Endothelial cell (in vitro differentiated cells): Measurements from ENCODE around the gene GPR157. TPM values are rescaled to one million over a fixed set of nuclear protein-coding genes. Genes with fewer than 3 reads are reported as not detected.

Experiments
- DNase-seq: peaks from one replicate; pipeline ENCODE4 v3.0.0; 2021; ENCODE audit warnings: low spot score
- H3K27ac Mint-ChIP-seq: one replicate; pipeline ENCODE4 v1.8.0; 2021; ENCODE audit warnings: mixed read lengths, inconsistent platforms; ENCODE audit not compliant: unreplicated experiment
- H3K27me3 Mint-ChIP-seq: one replicate; pipeline ENCODE4 v1.8.0; 2021; ENCODE audit warnings: mild to moderate bottlenecking, moderate library complexity, mixed read lengths, inconsistent platforms; ENCODE audit not compliant: unreplicated experiment
- H3K36me3 Mint-ChIP-seq: one replicate; pipeline ENCODE4 v1.8.0; 2021; ENCODE audit warnings: mild to moderate bottlenecking, low read depth, mixed read lengths, inconsistent platforms; ENCODE audit not compliant: unreplicated experiment
- H3K4me1 Mint-ChIP-seq: one replicate; pipeline ENCODE4 v1.8.0; 2021; ENCODE audit warnings: mild to moderate bottlenecking, mixed read lengths, inconsistent platforms; ENCODE audit not compliant: unreplicated experiment
- H3K4me3 Mint-ChIP-seq: one replicate; pipeline ENCODE4 v1.8.0; 2021; ENCODE audit warnings: mild to moderate bottlenecking, mixed read lengths, inconsistent platforms; ENCODE audit not compliant: unreplicated experiment
- H3K9me3 Mint-ChIP-seq: one replicate; pipeline ENCODE4 v1.8.0; 2021; ENCODE audit warnings: mixed read lengths, inconsistent platforms; ENCODE audit not compliant: unreplicated experiment
- total RNA-seq: library from RNA; stranded (reverse); fragmentation: NEBNext Ultra II Directional; extraction: Animal tissue kit (Norgen Biotek cat#: 25700); gene quantifications from one replicate; pipeline ENCODE4 v1.2.1, GENCODE V29; 2021; ENCODE audit not compliant: unreplicated experiment
- TF ChIP-seq, protein P1 (sequence below): fragments of 200-600 bp; sonication (generic); IDR thresholded peaks from one replicate; pipeline ENCODE4 v1.5.0; 2021; ENCODE audit warnings: antibody characterized with exemption; ENCODE audit not compliant: unreplicated experiment

The GPR157 gene
- total RNA-seq, 1 donor from 2014 or later: 2.8 TPM

DNA sequence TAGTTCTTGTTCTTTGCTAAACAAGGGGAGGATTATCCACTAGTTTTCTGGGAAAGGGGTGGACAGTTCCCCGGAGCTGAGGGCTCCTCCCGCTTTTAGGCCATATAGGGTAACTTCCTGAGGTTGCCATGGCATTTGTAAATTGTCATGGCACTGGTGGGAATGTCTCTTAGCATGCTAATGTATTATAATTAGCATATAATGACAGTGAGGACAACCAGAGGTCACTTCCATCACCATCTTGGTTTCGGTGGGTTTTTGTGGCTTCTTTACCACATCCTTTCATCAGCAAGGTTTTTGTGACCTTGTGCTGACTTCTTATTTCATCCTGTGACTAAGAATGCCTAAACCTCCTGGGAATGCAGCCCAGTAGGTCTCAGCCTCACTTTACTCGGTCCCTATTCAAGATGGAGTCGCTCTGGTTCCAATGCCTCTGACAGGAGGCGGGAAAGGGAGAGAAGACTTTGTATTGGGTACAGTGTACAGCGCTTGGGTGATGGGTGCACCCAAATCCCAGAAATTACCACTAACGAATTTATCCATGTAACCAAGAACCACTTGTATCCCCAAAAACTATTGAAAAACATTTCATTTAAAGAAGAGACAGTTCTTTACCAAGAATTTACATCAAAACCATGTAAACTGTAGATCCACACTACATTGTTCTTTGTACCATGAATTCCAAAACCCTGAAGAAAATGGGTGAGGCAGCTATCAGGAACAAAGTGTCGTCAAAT lies 50.7 kb downstream of the GPR157 start:
- no peak for DNase-seq
- TF ChIP-seq, protein P1, sequence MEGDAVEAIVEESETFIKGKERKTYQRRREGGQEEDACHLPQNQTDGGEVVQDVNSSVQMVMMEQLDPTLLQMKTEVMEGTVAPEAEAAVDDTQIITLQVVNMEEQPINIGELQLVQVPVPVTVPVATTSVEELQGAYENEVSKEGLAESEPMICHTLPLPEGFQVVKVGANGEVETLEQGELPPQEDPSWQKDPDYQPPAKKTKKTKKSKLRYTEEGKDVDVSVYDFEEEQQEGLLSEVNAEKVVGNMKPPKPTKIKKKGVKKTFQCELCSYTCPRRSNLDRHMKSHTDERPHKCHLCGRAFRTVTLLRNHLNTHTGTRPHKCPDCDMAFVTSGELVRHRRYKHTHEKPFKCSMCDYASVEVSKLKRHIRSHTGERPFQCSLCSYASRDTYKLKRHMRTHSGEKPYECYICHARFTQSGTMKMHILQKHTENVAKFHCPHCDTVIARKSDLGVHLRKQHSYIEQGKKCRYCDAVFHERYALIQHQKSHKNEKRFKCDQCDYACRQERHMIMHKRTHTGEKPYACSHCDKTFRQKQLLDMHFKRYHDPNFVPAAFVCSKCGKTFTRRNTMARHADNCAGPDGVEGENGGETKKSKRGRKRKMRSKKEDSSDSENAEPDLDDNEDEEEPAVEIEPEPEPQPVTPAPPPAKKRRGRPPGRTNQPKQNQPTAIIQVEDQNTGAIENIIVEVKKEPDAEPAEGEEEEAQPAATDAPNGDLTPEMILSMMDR: no peak
- Mint-ChIP-seq H3K9me3 (no peaks in the 10 kb centered on the region), H3K4me1 (peaks cover 14% of the 10 kb centered on the region), H3K36me3 (no peaks in the 10 kb centered on the region), H3K27me3 (no peaks in the 10 kb centered on the region), H3K27ac (no peak overlapping the region), H3K4me3 (no peak overlapping the region)

DNA sequence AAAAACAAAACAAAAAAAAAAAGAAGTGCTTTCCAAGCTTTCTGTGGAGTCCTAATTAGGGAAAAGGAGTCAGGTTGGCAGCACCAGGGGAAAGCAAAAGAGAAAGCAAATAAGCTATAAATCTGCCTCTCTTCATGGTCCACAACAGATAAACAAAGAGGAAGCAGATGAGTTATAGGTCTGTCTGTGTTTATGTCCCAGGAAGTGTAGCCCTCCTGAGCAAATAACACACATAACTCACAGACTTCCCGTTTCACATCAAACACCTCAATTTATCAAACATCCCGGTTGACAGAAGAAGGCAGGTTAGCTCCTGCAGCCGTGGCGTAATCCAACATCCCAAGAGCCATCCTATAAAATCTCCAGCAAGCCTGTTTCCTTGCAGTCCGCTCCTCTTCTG lies 53.9 kb downstream of the GPR157 start:
- TF ChIP-seq, protein P1: no peak
- Mint-ChIP-seq H3K27ac (no peak overlapping the region), H3K27me3 (no peaks in the 10 kb centered on the region), H3K4me1 (peaks cover 5% of the 10 kb centered on the region), H3K36me3 (no peaks in the 10 kb centered on the region), H3K4me3 (no peak overlapping the region), H3K9me3 (no peaks in the 10 kb centered on the region)
- no peak for DNase-seq

DNA sequence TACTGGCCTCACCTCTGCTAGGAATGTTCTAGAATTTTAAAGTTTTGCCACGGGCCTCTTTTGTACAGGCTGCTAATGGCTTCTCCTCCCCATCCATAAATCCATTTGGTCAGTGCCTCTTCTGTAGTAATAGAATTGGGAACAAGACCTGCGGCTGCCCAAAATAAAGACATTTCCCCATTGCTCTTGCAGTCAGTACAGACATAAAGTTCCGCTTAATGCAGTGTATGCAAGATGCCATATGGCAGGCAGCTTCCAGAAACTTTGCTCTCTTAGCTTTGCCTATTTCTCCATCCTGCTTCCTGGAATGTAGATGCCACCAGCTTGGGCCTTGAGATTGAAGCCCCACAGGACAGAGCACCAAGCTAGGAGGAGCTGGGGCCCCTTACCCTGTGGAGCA lies 55.8 kb downstream of the GPR157 start:
- no peaks in the 10 kb centered on the region for H3K27me3 Mint-ChIP-seq
- H3K27ac Mint-ChIP-seq: no peak overlapping the region
- H3K4me3 Mint-ChIP-seq: no peak overlapping the region
- DNase-seq: no peak
- H3K4me1 Mint-ChIP-seq: peaks cover 5% of the 10 kb centered on the region
- H3K9me3 Mint-ChIP-seq: no peaks in the 10 kb centered on the region
- no peaks in the 10 kb centered on the region for H3K36me3 Mint-ChIP-seq
- TF ChIP-seq, protein P1: no peak

DNA sequence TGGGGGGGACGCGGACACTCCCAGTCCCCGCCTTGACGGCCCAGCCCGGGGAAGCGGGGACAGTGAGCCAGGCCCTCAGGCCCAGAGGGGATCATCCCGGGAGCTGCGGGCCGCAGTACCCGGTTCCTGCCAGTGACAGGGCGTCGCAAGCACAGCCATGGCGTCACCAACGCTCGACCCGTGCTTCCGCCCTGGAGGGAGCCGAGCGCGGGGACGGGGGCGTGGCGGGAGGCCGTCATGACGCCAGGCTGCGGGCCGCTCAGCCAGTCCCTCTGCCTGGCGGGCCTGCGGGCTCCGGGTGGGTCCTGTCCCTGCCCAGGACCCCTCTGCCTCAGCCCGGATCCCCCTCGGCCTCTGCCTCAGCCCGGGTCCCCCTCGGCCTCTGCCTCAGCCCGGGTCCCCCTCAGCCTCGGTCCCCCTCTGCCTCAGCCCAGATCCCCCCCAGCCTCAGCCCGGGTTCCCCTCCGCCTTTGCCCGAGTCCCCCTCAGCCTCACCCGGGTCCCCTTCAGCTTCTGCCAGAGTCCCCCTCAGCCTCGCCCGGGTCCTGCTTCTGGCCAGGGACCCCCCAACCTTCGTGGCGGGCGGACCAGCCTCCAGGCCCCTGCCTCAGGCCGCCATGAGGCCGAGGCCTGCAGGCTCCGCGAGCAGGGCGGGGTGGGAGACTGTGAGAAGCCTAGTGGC lies 57.2 kb downstream of the GPR157 start:
- no peaks in the 10 kb centered on the region for H3K36me3 Mint-ChIP-seq
- no peak for DNase-seq
- TF ChIP-seq, protein P1: no peak
- H3K9me3 Mint-ChIP-seq: no peaks in the 10 kb centered on the region
- no peak overlapping the region for H3K27ac Mint-ChIP-seq
- peaks cover 3% of the 10 kb centered on the region for H3K27me3 Mint-ChIP-seq
- H3K4me1 Mint-ChIP-seq: peaks cover 5% of the 10 kb centered on the region
- no peak overlapping the region for H3K4me3 Mint-ChIP-seq

- H3K4me1 Mint-ChIP-seq: peaks cover 5% of the 10 kb centered on the region
- H3K27ac Mint-ChIP-seq: no peak overlapping the region
- DNase-seq: no peak
- peaks cover 3% of the 10 kb centered on the region for H3K27me3 Mint-ChIP-seq
- H3K9me3 Mint-ChIP-seq: no peaks in the 10 kb centered on the region
- H3K36me3 Mint-ChIP-seq: no peaks in the 10 kb centered on the region
- TF ChIP-seq, protein P1: no peak
- H3K4me3 Mint-ChIP-seq: no peak overlapping the region
Observed at GRCh38 chr1:9070486-9070885, 58.4 kb downstream of the GPR157 start.
